Nephron progenitor cell (in vitro differentiated cells): ENCODE measurements around the gene ERI2.

Source experiments
- DNase-seq: peaks from one replicate; pipeline ENCODE4 v3.0.0; 2021
- H3K27ac Mint-ChIP-seq: 2 replicates; pipeline ENCODE4 v1.8.0; 2021; ENCODE audit warnings: mild to moderate bottlenecking, moderate library complexity, mixed read lengths
- H3K27me3 Mint-ChIP-seq: 2 replicates; pipeline ENCODE4 v1.8.0; 2021; ENCODE audit warnings: mild to moderate bottlenecking, low read depth, mixed read lengths; ENCODE audit not compliant: poor library complexity
- H3K36me3 Mint-ChIP-seq: 2 replicates; pipeline ENCODE4 v1.8.0; 2021; ENCODE audit warnings: low read depth, mixed read lengths
- H3K4me1 Mint-ChIP-seq: 2 replicates; pipeline ENCODE4 v1.8.0; 2021; ENCODE audit warnings: mixed read lengths
- H3K4me3 Mint-ChIP-seq: 2 replicates; pipeline ENCODE4 v1.8.0; 2021; ENCODE audit warnings: mild to moderate bottlenecking, moderate library complexity, mixed read lengths
- H3K9me3 Mint-ChIP-seq: 2 replicates; pipeline ENCODE4 v1.8.0; 2021; ENCODE audit warnings: mild to moderate bottlenecking, moderate library complexity, mixed read lengths
- TF ChIP-seq, protein P1 (sequence below): fragments of 200-600 bp; sonication (generic); IDR thresholded peaks from 2 replicates; pipeline ENCODE4 v1.5.0; 2021; ENCODE audit warnings: antibody characterized with exemption

ERI2 gene

DNA sequence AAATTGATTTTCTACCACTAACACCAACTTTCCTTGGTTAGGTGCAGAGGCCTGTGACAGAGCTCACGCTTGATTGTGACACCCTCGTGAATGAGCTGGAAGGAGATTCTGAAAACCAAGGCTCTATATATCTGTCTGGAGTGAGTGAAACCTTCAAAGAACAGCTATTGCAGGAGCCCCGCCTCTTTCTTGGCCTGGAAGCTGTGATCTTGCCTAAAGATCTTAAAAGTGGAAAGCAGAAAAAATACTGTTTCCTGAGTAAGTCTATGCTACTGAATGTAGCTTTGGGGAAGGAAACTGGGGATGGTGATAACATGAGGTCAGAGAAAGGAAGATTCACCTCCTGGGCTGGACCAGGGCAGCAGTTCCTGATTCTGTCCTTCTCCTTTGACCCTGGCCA, 38.3 kb upstream of the ERI2 start:
- TF ChIP-seq, protein P1, sequence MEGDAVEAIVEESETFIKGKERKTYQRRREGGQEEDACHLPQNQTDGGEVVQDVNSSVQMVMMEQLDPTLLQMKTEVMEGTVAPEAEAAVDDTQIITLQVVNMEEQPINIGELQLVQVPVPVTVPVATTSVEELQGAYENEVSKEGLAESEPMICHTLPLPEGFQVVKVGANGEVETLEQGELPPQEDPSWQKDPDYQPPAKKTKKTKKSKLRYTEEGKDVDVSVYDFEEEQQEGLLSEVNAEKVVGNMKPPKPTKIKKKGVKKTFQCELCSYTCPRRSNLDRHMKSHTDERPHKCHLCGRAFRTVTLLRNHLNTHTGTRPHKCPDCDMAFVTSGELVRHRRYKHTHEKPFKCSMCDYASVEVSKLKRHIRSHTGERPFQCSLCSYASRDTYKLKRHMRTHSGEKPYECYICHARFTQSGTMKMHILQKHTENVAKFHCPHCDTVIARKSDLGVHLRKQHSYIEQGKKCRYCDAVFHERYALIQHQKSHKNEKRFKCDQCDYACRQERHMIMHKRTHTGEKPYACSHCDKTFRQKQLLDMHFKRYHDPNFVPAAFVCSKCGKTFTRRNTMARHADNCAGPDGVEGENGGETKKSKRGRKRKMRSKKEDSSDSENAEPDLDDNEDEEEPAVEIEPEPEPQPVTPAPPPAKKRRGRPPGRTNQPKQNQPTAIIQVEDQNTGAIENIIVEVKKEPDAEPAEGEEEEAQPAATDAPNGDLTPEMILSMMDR, result no peak
- DNase-seq, result no peak
- H3K36me3 Mint-ChIP-seq, result peaks cover 40% of the 10 kb centered on the region
- H3K27me3 Mint-ChIP-seq, result no peaks in the 10 kb centered on the region
- H3K9me3 Mint-ChIP-seq, result no peaks in the 10 kb centered on the region
- H3K4me1 Mint-ChIP-seq, result peaks cover 6% of the 10 kb centered on the region
- H3K4me3 Mint-ChIP-seq, result no peak overlapping the region
- no peak overlapping the region for H3K27ac Mint-ChIP-seq

DNA sequence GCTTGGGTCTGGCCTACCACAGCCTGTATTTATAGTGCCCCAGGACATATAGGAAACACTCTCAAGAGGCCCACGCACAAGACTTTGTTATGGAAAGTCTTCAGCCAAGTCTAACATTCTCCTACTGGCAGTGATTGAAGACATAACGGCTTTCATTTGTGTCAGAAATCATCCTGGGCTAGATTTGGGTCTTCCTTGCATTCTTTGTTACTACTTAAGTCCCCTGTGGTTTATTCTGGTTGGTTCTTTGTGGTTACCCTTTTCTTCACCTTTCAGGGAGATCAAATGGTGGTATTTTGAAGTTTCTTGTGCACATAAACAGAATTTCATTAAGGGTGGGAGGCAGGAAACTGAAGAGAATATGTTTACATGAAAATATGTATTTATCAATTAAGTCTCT, 37.8 kb upstream of the ERI2 start:
- H3K27me3 Mint-ChIP-seq, result no peaks in the 10 kb centered on the region
- H3K9me3 Mint-ChIP-seq, result no peaks in the 10 kb centered on the region

DNA sequence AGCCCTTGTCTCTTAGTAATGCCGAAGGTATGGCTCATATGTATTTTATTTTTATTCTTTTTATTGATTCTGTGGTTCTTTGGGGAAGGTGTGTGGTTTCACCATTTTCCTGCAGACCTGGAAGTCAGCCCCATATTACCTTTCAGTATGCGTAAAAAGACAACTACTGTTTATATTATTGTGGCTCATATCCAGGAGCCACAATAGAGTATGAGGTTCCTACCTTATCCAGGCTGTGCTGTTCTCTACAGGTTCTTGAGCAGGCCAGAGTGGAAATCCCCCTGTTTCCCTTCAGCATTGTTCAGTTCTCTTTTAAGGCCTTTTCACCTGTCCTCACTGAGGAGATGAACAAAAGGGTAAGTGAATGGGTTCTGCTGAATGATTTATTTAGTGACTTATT, 33.2 kb upstream of the ERI2 start:
- TF ChIP-seq, protein P1, result no peak
- H3K4me1 Mint-ChIP-seq, result peaks cover 6% of the 10 kb centered on the region
- H3K27me3 Mint-ChIP-seq, result peaks cover 3% of the 10 kb centered on the region
- peaks cover 23% of the 10 kb centered on the region for H3K9me3 Mint-ChIP-seq
- DNase-seq, result no peak
- H3K27ac Mint-ChIP-seq, result no peak overlapping the region
- H3K36me3 Mint-ChIP-seq, result peaks cover 76% of the 10 kb centered on the region
- H3K4me3 Mint-ChIP-seq, result no peak overlapping the region

More for the DNA sequence above, 37.8 kb upstream of the ERI2 start:
- Mint-ChIP-seq H3K27ac (no peak overlapping the region), H3K4me1 (peaks cover 6% of the 10 kb centered on the region), H3K36me3 (peaks cover 40% of the 10 kb centered on the region), H3K4me3 (no peak overlapping the region)
- DNase-seq, result no peak
- TF ChIP-seq, protein P1, result no peak

DNA sequence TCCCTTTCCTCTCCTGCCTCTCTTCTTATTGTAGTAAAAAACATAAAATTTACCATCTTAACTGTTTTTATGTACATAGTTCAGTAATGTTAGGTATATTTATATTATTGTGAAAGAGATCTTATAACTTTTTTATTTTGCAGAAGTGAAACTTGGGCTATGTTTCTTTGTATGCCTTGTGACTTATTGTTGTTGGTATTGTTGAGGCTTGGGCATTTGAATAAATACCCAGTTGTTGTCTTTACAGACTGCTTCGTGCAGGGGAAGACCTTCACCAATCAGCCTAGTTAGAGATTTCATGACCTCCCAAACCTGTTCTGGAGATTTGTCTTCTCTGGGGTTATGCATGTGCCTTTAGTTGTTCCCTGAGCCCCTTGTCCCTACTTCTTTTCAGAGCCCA, 32.0 kb upstream of the ERI2 start:
- H3K36me3 Mint-ChIP-seq, result peaks cover 80% of the 10 kb centered on the region

DNA sequence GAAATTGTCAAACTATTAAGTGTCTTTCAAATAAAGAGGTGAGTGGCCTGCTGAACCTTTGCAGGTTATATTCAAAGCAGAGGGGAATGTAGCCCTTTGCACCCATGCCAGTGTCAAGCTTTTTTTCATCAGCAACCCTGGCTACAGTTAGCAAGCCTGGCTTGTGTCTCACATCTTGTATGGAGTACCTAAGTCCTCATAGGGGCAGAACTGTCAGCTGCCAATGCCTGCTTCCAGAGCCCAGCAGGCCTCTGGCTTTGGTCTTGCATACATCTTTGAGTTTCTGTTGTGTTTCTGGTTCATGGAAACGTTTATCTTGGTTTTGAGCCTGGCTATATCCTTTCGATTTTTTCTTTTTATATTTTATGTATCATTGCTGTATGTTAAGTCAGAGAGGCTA, 26.8 kb upstream of the ERI2 start:
- peaks cover 25% of the 10 kb centered on the region for H3K9me3 Mint-ChIP-seq
- peaks cover 51% of the 10 kb centered on the region for H3K36me3 Mint-ChIP-seq
- H3K27me3 Mint-ChIP-seq, result peaks cover 3% of the 10 kb centered on the region
- no peak overlapping the region for H3K27ac Mint-ChIP-seq
- no peak for DNase-seq
- TF ChIP-seq, protein P1, result no peak
- H3K4me3 Mint-ChIP-seq, result no peak overlapping the region
- H3K4me1 Mint-ChIP-seq, result no peaks in the 10 kb centered on the region

More for the DNA sequence above, 32.0 kb upstream of the ERI2 start:
- Mint-ChIP-seq H3K27me3 (peaks cover 3% of the 10 kb centered on the region), H3K4me3 (no peak overlapping the region), H3K9me3 (peaks cover 25% of the 10 kb centered on the region), H3K4me1 (no peaks in the 10 kb centered on the region), H3K27ac (no peak overlapping the region)
- TF ChIP-seq, protein P1, result no peak
- no peak for DNase-seq

DNA sequence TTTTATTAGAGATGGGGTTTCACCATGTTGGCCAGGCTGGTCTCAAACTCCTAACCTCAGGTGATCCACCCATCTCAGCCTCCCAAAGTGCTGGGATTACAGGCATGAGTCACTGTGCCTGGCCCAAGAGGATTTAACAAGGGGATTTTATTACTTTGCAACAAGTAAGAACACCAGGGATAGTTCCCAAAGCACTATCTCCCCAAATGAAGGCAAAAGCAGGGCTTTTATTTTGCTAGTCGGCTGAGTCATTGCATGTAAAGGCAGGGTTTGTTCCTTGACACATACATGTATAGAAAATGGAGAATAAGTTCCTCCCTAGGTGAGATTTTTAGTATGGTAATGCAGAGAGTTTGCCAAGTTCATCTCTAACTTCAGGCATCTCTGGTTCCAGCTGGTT, 24.1 kb upstream of the ERI2 start:
- Mint-ChIP-seq H3K4me1 (no peaks in the 10 kb centered on the region), H3K36me3 (peaks cover 24% of the 10 kb centered on the region), H3K27me3 (peaks cover 3% of the 10 kb centered on the region), H3K9me3 (peaks cover 9% of the 10 kb centered on the region), H3K4me3 (no peak overlapping the region), H3K27ac (no peak overlapping the region)
- DNase-seq, result no peak
- TF ChIP-seq, protein P1, result no peak
